HepG2 (cell line): ENCODE data around the gene NHERF2. TPM values are rescaled to one million over a fixed set of nuclear protein-coding genes. Genes with fewer than 3 reads are reported as not detected.
A peak's percentile ranks its signal among the peaks of the same experiment; 100 is the strongest.

Source experiments
- CEBPB ChIP-seq: IDR thresholded peaks from 2 replicates; pipeline ENCODE4 v1.6.1; 2011; ENCODE audit warnings: low read depth, low read length, improper control_type of control experiment, borderline replicate concordance
- FOXA3 ChIP-seq: IDR thresholded peaks from 2 replicates; pipeline ENCODE4 v1.6.1; 2016; ENCODE audit warnings: missing genetic modification reagents, missing compliant biosample characterization
- FOXP1 ChIP-seq, 2 experiments: fragments of 450-650 bp in 1 of 2; IDR thresholded peaks; 2 replicates each; pipeline ENCODE4 v1.6.1; 2017 to 2018; ENCODE audit warnings: antibody characterized with exemption in 1 of 2
- GTF3A ChIP-seq: sonication (generic); formaldehyde crosslinking; conservative IDR thresholded peaks from 2 replicates; pipeline ENCODE4 v1.4.0; 2020; ENCODE audit warnings: mild to moderate bottlenecking, missing genetic modification reagents
- HOXA3 ChIP-seq: sonication (generic); formaldehyde crosslinking; IDR thresholded peaks from 2 replicates; pipeline ENCODE4 v1.5.0; 2020; ENCODE audit warnings: missing genetic modification reagents
- IRF2 ChIP-seq: IDR thresholded peaks from 2 replicates; pipeline ENCODE4 v1.6.1; 2018; ENCODE audit warnings: missing genetic modification reagents, missing compliant biosample characterization
- KMT2A ChIP-seq: sonication (generic); formaldehyde crosslinking; IDR thresholded peaks from 2 replicates; pipeline ENCODE4 v1.4.0; 2020; ENCODE audit warnings: missing genetic modification reagents
- MLLT10 ChIP-seq: sonication (generic); formaldehyde crosslinking; IDR thresholded peaks from 2 replicates; pipeline ENCODE4 v1.4.0; 2020; ENCODE audit warnings: missing genetic modification reagents
- MXI1 ChIP-seq: IDR thresholded peaks from 3 replicates; pipeline ENCODE4 v1.6.1; 2012; ENCODE audit warnings: low read depth, low read length, inconsistent platforms, borderline replicate concordance
- NCOR1 ChIP-seq: fragments of 200-600 bp; sonication (generic); IDR thresholded peaks from 2 replicates; pipeline ENCODE4 v1.7.0; 2017; ENCODE audit warnings: antibody characterized with exemption, low read length, borderline replicate concordance
- RBM22 ChIP-seq: fragments of 200-400 bp; formaldehyde crosslinking; optimal IDR thresholded peaks from 2 replicates; pipeline ENCODE3; 2017; ENCODE audit warnings: mild to moderate bottlenecking, low read length, moderate library complexity
- SAP130 ChIP-seq: IDR thresholded peaks from 2 replicates; pipeline ENCODE4 v1.6.1; 2016; ENCODE audit warnings: low read depth
- SP1 ChIP-seq, 2 experiments: fragments of 450-650 bp in 1 of 2; sonication (generic) in 1 of 2; formaldehyde crosslinking in 1 of 2; IDR thresholded peaks; 2 replicates each; pipeline versions ENCODE4 v1.4.0 to v1.6.1; 2016 to 2020; ENCODE audit warnings: missing genetic modification reagents in 1 of 2
- SRSF1 ChIP-seq: fragments of 200-400 bp; formaldehyde crosslinking; optimal IDR thresholded peaks from 2 replicates; pipeline ENCODE3; 2017; ENCODE audit warnings: mild to moderate bottlenecking, low read depth, low read length, moderate library complexity
- TOE1 ChIP-seq: sonication (generic); formaldehyde crosslinking; IDR thresholded peaks from 2 replicates; pipeline ENCODE4 v1.4.0; 2020; ENCODE audit warnings: mild to moderate bottlenecking, missing genetic modification reagents
- ZNF431 ChIP-seq: sonication (generic); formaldehyde crosslinking; IDR thresholded peaks from 2 replicates; pipeline ENCODE4 v1.9.0; 2022; ENCODE audit warnings: missing genetic modification reagents, low read depth, mild to moderate bottlenecking, borderline replicate concordance
- ZNF670 ChIP-seq: sonication (generic); formaldehyde crosslinking; IDR thresholded peaks from 2 replicates; pipeline ENCODE4 v1.8.0; 2022; ENCODE audit warnings: mild to moderate bottlenecking, missing genetic modification reagents, borderline replicate concordance
- ZNF768 ChIP-seq: sonication (generic); formaldehyde crosslinking; IDR thresholded peaks from 2 replicates; pipeline ENCODE4 v1.4.0; 2020; ENCODE audit warnings: missing genetic modification reagents
- polyA plus RNA-seq, 8 experiments: library from polyadenylated mRNA; depleted of rRNA in 3 of 8; stranded (reverse) in 7 of 8; unstranded in 1 of 8; fragments of >200 nt; fragmentation: Illumina TruSeq in 4 of 8; extraction: Trizol in 4 of 8; gene quantifications; 2 replicates each; pipeline versions ENCODE4 v1.2.1 to v1.2.3, GENCODE V29; 2011 to 2016; ENCODE audit warnings: low read depth in 4 of 8, missing spikeins in 1 of 8, mixed read lengths in 1 of 8; ENCODE audit not compliant: insufficient read depth in 1 of 8
- total RNA-seq, 5 experiments: library from RNA; depleted of rRNA; stranded (reverse); fragments of >200 nt; fragmentation: Illumina TruSeq; extraction: Trizol; gene quantifications; 2 replicates each; pipeline ENCODE4 v1.2.3, GENCODE V29; 2016; ENCODE audit warnings: low read depth in 1 of 5
- TF ChIP-seq, protein P1 (sequence below): sonication (generic); formaldehyde crosslinking; IDR thresholded peaks from 2 replicates; pipeline ENCODE4 v1.4.0; 2020; ENCODE audit warnings: missing genetic modification reagents, mild to moderate bottlenecking, borderline replicate concordance
- TF ChIP-seq, protein P2 (sequence below): sonication (generic); formaldehyde crosslinking; IDR thresholded peaks from 2 replicates; pipeline ENCODE4 v1.4.0; 2020; ENCODE audit warnings: missing genetic modification reagents
- TF ChIP-seq, protein P3 (sequence below), 2 experiments: fragments of 450-650 bp in 1 of 2; sonication (generic) in 1 of 2; formaldehyde crosslinking; IDR thresholded peaks; 2 replicates each; pipeline versions ENCODE4 v1.5.0 to v1.8.0; 2020 to 2022; ENCODE audit warnings: mild to moderate bottlenecking in 1 of 2, missing genetic modification reagents in 1 of 2
- TF ChIP-seq, protein P4 (sequence below): sonication (generic); formaldehyde crosslinking; IDR thresholded peaks from 2 replicates; pipeline ENCODE4 v1.5.0; 2020; ENCODE audit warnings: mild to moderate bottlenecking, missing genetic modification reagents, borderline replicate concordance

The NHERF2 gene
- total and polyA plus RNA-seq, 2 of the 13 experiments (the other 11 are each of a cell fraction or from before 2014, with no cell fraction given) = 23.7 to 39.3 TPM

DNA sequence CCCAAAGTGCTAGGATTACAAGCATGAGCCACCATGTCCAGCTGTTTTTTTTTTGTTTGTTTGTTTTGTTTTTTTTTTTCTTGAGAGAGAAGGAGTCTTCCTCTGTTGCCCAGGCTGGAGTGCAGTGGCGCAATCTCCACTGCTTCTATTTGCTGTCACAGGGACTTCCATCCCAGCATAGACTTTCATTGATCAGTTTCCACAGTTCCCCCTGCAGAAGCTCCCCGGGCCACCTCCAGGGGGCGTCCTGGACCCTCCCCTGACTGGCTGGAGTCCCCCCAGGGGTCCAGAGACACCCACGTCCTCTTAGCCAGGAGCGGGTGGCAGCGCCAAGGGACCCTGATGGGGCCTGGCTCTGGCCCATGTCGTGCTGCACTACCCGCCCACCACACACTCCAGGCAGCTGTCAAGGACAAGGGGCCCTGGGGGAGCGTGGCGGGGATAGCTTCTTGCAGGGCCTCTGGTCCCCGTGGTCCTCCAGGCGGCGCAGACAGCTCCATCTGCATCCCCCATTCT, 10.2 kb upstream of the NHERF2 start (continued):
- TF ChIP-seq CEBPB (peak; percentile 75), ZNF768 (CRISPR knock-in tag) (0 out of 2 replicates have a peak, but pooled peaks have one; percentile 8), SAP130 (CRISPR knock-in tag) (peak; percentile 40), NCOR1 (no peak), MLLT10 (CRISPR knock-in tag) (no peak), KMT2A (no peak), ZNF431 (CRISPR knock-in tag) (no peak), IRF2 (CRISPR knock-in tag) (0 out of 2 replicates have a peak, but pooled peaks have one; percentile 18), HOXA3 (0 out of 2 replicates have a peak, but pooled peaks have one; percentile 5), TOE1 (CRISPR knock-in tag) (no peak), FOXP1 (IDR thresholded peaks at IDR 0.05) (no peak), FOXP1 (CRISPR knock-in tag; IDR thresholded peaks at IDR 0.05) (peak; percentile 53; the same call in 1 of the 2 replicates), RBM22 (no peak), ZNF670 (CRISPR knock-in tag) (0 out of 2 replicates have a peak, but pooled peaks have one; percentile 10), MXI1 (no peak), FOXA3 (CRISPR knock-in tag) (peak; percentile 37), GTF3A (no peak), SRSF1 (no peak), SP1 (IDR thresholded peaks at IDR 0.05) (no peak), SP1 (CRISPR knock-in tag; IDR thresholded peaks at IDR 0.05) (0 out of 2 replicates have a peak, but pooled peaks have one; percentile 12)
- TF ChIP-seq, protein P1, sequence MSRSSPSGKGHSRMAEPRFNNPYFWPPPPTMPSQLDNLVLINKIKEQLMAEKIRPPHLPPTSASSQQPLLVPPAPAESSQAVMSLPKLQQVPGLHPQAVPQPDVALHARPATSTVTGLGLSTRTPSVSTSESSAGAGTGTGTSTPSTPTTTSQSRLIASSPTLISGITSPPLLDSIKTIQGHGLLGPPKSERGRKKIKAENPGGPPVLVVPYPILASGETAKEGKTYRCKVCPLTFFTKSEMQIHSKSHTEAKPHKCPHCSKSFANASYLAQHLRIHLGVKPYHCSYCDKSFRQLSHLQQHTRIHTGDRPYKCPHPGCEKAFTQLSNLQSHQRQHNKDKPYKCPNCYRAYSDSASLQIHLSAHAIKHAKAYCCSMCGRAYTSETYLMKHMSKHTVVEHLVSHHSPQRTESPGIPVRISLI = peak; percentile 90
- TF ChIP-seq, protein P2, sequence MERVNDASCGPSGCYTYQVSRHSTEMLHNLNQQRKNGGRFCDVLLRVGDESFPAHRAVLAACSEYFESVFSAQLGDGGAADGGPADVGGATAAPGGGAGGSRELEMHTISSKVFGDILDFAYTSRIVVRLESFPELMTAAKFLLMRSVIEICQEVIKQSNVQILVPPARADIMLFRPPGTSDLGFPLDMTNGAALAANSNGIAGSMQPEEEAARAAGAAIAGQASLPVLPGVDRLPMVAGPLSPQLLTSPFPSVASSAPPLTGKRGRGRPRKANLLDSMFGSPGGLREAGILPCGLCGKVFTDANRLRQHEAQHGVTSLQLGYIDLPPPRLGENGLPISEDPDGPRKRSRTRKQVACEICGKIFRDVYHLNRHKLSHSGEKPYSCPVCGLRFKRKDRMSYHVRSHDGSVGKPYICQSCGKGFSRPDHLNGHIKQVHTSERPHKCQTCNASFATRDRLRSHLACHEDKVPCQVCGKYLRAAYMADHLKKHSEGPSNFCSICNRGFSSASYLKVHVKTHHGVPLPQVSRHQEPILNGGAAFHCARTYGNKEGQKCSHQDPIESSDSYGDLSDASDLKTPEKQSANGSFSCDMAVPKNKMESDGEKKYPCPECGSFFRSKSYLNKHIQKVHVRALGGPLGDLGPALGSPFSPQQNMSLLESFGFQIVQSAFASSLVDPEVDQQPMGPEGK (CRISPR knock-in tag) = peak; percentile 64; the same call in 1 of the 2 replicates
- TF ChIP-seq, protein P3, sequence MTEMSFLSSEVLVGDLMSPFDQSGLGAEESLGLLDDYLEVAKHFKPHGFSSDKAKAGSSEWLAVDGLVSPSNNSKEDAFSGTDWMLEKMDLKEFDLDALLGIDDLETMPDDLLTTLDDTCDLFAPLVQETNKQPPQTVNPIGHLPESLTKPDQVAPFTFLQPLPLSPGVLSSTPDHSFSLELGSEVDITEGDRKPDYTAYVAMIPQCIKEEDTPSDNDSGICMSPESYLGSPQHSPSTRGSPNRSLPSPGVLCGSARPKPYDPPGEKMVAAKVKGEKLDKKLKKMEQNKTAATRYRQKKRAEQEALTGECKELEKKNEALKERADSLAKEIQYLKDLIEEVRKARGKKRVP (CRISPR knock-in tag; IDR thresholded peaks at IDR 0.05) = no peak
- TF ChIP-seq, protein P4, sequence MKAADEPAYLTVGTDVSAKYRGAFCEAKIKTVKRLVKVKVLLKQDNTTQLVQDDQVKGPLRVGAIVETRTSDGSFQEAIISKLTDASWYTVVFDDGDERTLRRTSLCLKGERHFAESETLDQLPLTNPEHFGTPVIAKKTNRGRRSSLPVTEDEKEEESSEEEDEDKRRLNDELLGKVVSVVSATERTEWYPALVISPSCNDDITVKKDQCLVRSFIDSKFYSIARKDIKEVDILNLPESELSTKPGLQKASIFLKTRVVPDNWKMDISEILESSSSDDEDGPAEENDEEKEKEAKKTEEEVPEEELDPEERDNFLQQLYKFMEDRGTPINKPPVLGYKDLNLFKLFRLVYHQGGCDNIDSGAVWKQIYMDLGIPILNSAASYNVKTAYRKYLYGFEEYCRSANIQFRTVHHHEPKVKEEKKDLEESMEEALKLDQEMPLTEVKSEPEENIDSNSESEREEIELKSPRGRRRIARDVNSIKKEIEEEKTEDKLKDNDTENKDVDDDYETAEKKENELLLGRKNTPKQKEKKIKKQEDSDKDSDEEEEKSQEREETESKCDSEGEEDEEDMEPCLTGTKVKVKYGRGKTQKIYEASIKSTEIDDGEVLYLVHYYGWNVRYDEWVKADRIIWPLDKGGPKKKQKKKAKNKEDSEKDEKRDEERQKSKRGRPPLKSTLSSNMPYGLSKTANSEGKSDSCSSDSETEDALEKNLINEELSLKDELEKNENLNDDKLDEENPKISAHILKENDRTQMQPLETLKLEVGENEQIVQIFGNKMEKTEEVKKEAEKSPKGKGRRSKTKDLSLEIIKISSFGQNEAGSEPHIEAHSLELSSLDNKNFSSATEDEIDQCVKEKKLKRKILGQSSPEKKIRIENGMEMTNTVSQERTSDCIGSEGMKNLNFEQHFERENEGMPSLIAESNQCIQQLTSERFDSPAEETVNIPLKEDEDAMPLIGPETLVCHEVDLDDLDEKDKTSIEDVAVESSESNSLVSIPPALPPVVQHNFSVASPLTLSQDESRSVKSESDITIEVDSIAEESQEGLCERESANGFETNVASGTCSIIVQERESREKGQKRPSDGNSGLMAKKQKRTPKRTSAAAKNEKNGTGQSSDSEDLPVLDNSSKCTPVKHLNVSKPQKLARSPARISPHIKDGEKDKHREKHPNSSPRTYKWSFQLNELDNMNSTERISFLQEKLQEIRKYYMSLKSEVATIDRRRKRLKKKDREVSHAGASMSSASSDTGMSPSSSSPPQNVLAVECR (CRISPR knock-in tag) = peak; percentile 20; the same call in 1 of the 2 replicates
